Fibroblast of lung (primary cell): ENCODE measurements around the gene CTPS2. TPM values are rescaled to one million over a fixed set of nuclear protein-coding genes. Genes with fewer than 3 reads are reported as not detected.
"Not testable (repeated sequence)": the region's sequence is repeated elsewhere in the genome, so short reads cannot be mapped to it uniquely, and the experiment has no call there.

Experiments
- DNase-seq, 2 donors: peaks; one replicate each; pipeline versions ENCODE4 v3.0.0 to v3.0.0-alpha.2; 2010; ENCODE audit warnings: low read depth in 2 of 2
- H2AFZ ChIP-seq: 2 replicates; pipeline ENCODE4 v1.5.1; 2012; ENCODE audit warnings: low read length, control low read depth, inconsistent platforms
- H3K27ac ChIP-seq: 2 replicates; pipeline ENCODE4 v1.5.1; 2011; ENCODE audit warnings: low read length, control low read depth; ENCODE audit not compliant: insufficient read depth
- H3K27me3 ChIP-seq: 2 replicates; pipeline ENCODE4 v1.5.1; 2011; ENCODE audit warnings: mild to moderate bottlenecking, low read length; ENCODE audit not compliant: control insufficient read depth, insufficient read depth
- H3K36me3 ChIP-seq: 2 replicates; pipeline ENCODE4 v1.5.1; 2011; ENCODE audit warnings: low read length; ENCODE audit not compliant: control insufficient read depth, insufficient read depth
- H3K4me1 ChIP-seq: 2 replicates; pipeline ENCODE4 v1.5.1; 2011; ENCODE audit warnings: low read length; ENCODE audit not compliant: control insufficient read depth, insufficient read depth; ENCODE audit errors: extremely low read depth
- H3K4me2 ChIP-seq: 2 replicates; pipeline ENCODE4 v1.5.1; 2011; ENCODE audit warnings: low read length, control low read depth; ENCODE audit not compliant: insufficient read depth; ENCODE audit errors: extremely low read depth
- H3K4me3 ChIP-seq, 4 experiments: fragments of 200-600 bp in 1 of 4; sonication (generic) in 1 of 4; replicated peaks in 1 of 4; 2 replicates each; pipeline ENCODE4 v1.5.1; 2011 to 2016; ENCODE audit warnings: low read length in 4 of 4, low read depth in 3 of 4, mild to moderate bottlenecking in 3 of 4, control low read depth in 2 of 4, inconsistent platforms in 1 of 4, mixed read lengths in 1 of 4; ENCODE audit not compliant: insufficient read depth in 1 of 4; ENCODE audit errors: control extremely low read depth in 1 of 4
- H3K79me2 ChIP-seq: 2 replicates; pipeline ENCODE4 v1.5.1; 2012; ENCODE audit warnings: mild to moderate bottlenecking, low read length, inconsistent platforms; ENCODE audit not compliant: control insufficient read depth, insufficient read depth
- H3K9ac ChIP-seq: 2 replicates; pipeline ENCODE4 v1.5.1; 2011; ENCODE audit warnings: mild to moderate bottlenecking, low read length, control low read depth; ENCODE audit not compliant: insufficient read depth
- H3K9me3 ChIP-seq: 2 replicates; pipeline ENCODE4 v1.5.1; 2012; ENCODE audit warnings: low read depth, low read length; ENCODE audit not compliant: control insufficient read depth, insufficient read depth
- H4K20me1 ChIP-seq: 2 replicates; pipeline ENCODE4 v1.5.1; 2011; ENCODE audit warnings: low read length; ENCODE audit not compliant: control insufficient read depth, insufficient read depth; ENCODE audit errors: extremely low read depth
- CTCF ChIP-seq, 2 donors: IDR thresholded peaks in 1 of 2; conservative IDR thresholded peaks in 1 of 2; 1 replicate in 1 of 2; 2 replicates in 1 of 2; pipeline ENCODE4 v1.5.1; 2011 to 2012; ENCODE audit warnings: low read length in 2 of 2, control low read depth in 1 of 2, inconsistent platforms in 1 of 2, low read depth in 1 of 2, mild to moderate bottlenecking in 1 of 2
- EZH2 ChIP-seq: IDR thresholded peaks from 2 replicates; pipeline ENCODE4 v1.5.1; 2012; ENCODE audit warnings: low read length, control low read depth, mild to moderate bottlenecking; ENCODE audit errors: missing control alignments
- polyA plus RNA-seq, 2 donors: library from polyadenylated mRNA; depleted of rRNA in 1 of 2; stranded (reverse) in 1 of 2; unstranded in 1 of 2; fragments of >200 nt; gene quantifications; 2 replicates each; pipeline ENCODE4 v1.2.1, GENCODE V29; 2011 to 2012; ENCODE audit warnings: missing spikeins in 1 of 2
- total RNA-seq: library from RNA; depleted of rRNA; stranded (reverse); fragments of >200 nt; gene quantifications from 2 replicates; pipeline ENCODE4 v1.2.1, GENCODE V29; 2014

Gene CTPS2
- total and polyA plus RNA-seq, 2 donors (not counting 1 experiment from before 2014, with no cell fraction given): 5.4 to 9.9 TPM

DNA sequence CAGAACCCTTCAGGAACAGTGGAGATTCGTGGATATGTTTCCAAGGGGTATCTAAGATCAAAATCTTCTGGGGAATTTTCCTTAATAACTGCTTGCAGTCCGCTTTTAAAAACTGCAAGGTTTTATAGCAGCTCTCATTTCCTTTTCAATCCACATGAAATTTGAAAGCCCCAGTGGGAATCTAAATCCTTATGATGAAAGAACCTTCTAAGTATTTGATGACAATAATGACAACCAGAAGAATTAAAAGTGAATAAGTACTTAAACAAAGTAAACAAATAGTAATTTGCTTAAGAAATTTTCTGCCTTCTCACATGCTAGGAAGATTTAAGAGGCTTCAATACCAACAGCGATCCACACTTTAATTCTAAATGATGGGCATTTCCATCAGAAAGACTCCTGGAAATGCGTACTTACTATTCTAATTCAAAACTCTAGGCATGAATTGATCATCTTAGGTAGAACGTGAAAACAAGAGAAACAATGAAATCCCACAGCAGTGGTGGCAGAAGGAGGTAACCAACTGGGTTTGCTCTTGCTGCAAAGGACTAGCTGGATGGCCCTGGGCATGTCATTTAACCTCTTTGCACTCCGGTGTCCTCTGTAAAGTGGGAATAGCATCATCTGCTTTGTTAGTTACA is 100.1 kb downstream of the CTPS2 start:
- Histone ChIP-seq H3K9me3 (no peaks in the 10 kb centered on the region), H2AFZ (no peak overlapping the region), H3K79me2 (no peaks in the 10 kb centered on the region), H3K27me3 (no peaks in the 10 kb centered on the region), H3K9ac (no peak overlapping the region), H3K36me3 (no peaks in the 10 kb centered on the region), H3K4me3 (no peak overlapping the region), H3K4me2 (no peak overlapping the region), H4K20me1 (no peaks in the 10 kb centered on the region), H3K27ac (no peak overlapping the region), H3K4me1 (no peaks in the 10 kb centered on the region)
- no peak for DNase-seq
- TF ChIP-seq EZH2: no peak
- no peak for TF ChIP-seq CTCF (conservative IDR thresholded peaks at IDR 0.05 in 1 of 2, IDR thresholded peaks at IDR 0.05 in 1 of 2; ENCODE audit: low read depth in 1 of 2, low read length in 2 of 2)

DNA sequence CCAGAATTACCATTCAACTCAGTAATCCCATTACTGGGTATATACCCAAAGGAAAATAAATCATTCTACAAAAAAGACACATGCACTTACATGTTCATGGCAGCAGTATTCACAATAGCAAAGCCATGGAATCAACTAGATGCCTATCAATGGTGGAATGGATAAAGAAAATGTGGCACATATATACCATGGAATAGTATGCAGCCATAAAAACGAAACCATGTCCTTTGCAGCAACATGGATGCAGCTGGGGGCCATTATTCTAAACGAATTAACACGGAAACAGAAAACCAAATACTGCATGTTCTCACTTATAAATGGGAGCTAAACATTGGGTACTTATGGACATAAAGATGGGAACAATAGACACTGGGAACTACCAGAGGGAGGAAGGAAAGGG is 101.8 kb downstream of the CTPS2 start:
- not testable (repeated sequence) for DNase-seq, H4K20me1 ChIP-seq, H3K9ac ChIP-seq, H2AFZ ChIP-seq, H3K36me3 ChIP-seq, H3K4me1 ChIP-seq, H3K27ac ChIP-seq, H3K4me3 ChIP-seq, H3K9me3 ChIP-seq, H3K79me2 ChIP-seq, H3K4me2 ChIP-seq, H3K27me3 ChIP-seq

- no peak overlapping the region for H3K9ac ChIP-seq
- DNase-seq: peak; percentile 18 to 72
- no peak overlapping the region for H3K4me2 ChIP-seq
These were observed 102.3 kb downstream of the CTPS2 start for GRCh38 chrX:16610121-16610621.

More at GRCh38 chrX:16610121-16610621, 102.3 kb downstream of the CTPS2 start:
- no peak overlapping the region for H2AFZ ChIP-seq
- TF ChIP-seq EZH2 (no peak), CTCF (conservative IDR thresholded peaks at IDR 0.05 in 1 of 2, IDR thresholded peaks at IDR 0.05 in 1 of 2; ENCODE audit: low read depth in 1 of 2, low read length in 2 of 2) (no peak)
- peaks cover 1% of the 10 kb centered on the region for H3K36me3 ChIP-seq
- no peaks in the 10 kb centered on the region for H3K4me1 ChIP-seq
- H4K20me1 ChIP-seq: no peaks in the 10 kb centered on the region
- no peak overlapping the region for H3K4me3 ChIP-seq
- H3K27ac ChIP-seq: no peak overlapping the region
- no peaks in the 10 kb centered on the region for H3K27me3 ChIP-seq
- H3K79me2 ChIP-seq: no peaks in the 10 kb centered on the region
- H3K9me3 ChIP-seq: no peaks in the 10 kb centered on the region
